Endodermal cell (in vitro differentiated cells): Measurements from ENCODE around the gene METAP1. TPM values are rescaled to one million over a fixed set of nuclear protein-coding genes. Genes with fewer than 3 reads are reported as not detected.
"Not testable (repeated sequence)": the region's sequence is repeated elsewhere in the genome, so short reads cannot be mapped to it uniquely, and the experiment has no call there.

Experiments
- DNase-seq: peaks from one replicate; pipeline ENCODE4 v3.0.0-alpha.2; 2017
- H3K27ac ChIP-seq: 2 replicates; pipeline ENCODE4 v1.5.1; 2013; ENCODE audit warnings: mild to moderate bottlenecking, low read depth, low read length, moderate library complexity
- H3K27me3 ChIP-seq: 2 replicates; pipeline ENCODE4 v1.6.1; 2013; ENCODE audit warnings: mild to moderate bottlenecking, low read length, moderate library complexity; ENCODE audit not compliant: insufficient read depth, control insufficient read depth, poor library complexity, severe bottlenecking
- H3K36me3 ChIP-seq: 2 replicates; pipeline ENCODE4 v1.7.0; 2013; ENCODE audit warnings: mild to moderate bottlenecking, low read length, moderate library complexity; ENCODE audit not compliant: control insufficient read depth, insufficient read depth
- H3K4me1 ChIP-seq: one replicate; pipeline ENCODE4 v1.7.0; 2013; ENCODE audit warnings: low read length; ENCODE audit not compliant: control insufficient read depth, insufficient read depth
- H3K4me3 ChIP-seq: 2 replicates; pipeline ENCODE4 v1.5.1; 2013; ENCODE audit warnings: mild to moderate bottlenecking, low read length, moderate library complexity
- H3K9ac ChIP-seq: 2 replicates; pipeline ENCODE4 v1.6.1; 2013; ENCODE audit warnings: mild to moderate bottlenecking, low read length, moderate library complexity; ENCODE audit not compliant: poor library complexity, severe bottlenecking; ENCODE audit errors: extremely low read depth
- H3K9me3 ChIP-seq: 2 replicates; pipeline ENCODE4 v1.6.1; 2013; ENCODE audit warnings: mild to moderate bottlenecking, low read length, moderate library complexity; ENCODE audit not compliant: control insufficient read depth
- H3K27ac Mint-ChIP-seq: 2 replicates; pipeline ENCODE4 v1.8.0; 2020; ENCODE audit warnings: mixed read lengths
- H3K27me3 Mint-ChIP-seq: 2 replicates; pipeline ENCODE4 v1.8.0; 2021; ENCODE audit warnings: mild to moderate bottlenecking, mixed read lengths; ENCODE audit not compliant: insufficient read depth
- H3K36me3 Mint-ChIP-seq: 2 replicates; pipeline ENCODE4 v1.8.0; 2020; ENCODE audit warnings: low read depth, mixed read lengths
- H3K4me1 Mint-ChIP-seq: 2 replicates; pipeline ENCODE4 v1.8.0; 2020; ENCODE audit warnings: mixed read lengths
- H3K4me3 Mint-ChIP-seq: 2 replicates; pipeline ENCODE4 v1.8.0; 2020; ENCODE audit warnings: mild to moderate bottlenecking, moderate library complexity, mixed read lengths
- H3K9me3 Mint-ChIP-seq: 2 replicates; pipeline ENCODE4 v1.8.0; 2020; ENCODE audit warnings: mild to moderate bottlenecking, mixed read lengths
- WGBS, 2 experiments: methylation state at CpG; one replicate each; pipeline versions ENCODE4 v1.1.5 to v1.1.7; 2013; ENCODE audit warnings: missing lambda C conversion rate in 2 of 2, mixed read lengths in 1 of 2; ENCODE audit not compliant: insufficient coverage in 1 of 2, insufficient read length in 1 of 2; 5-methylcytosine and 5-hydroxymethylcytosine counted together
- total RNA-seq, 2 donors: library from RNA; stranded (reverse); fragmentation: NEBNext Ultra II Directional in 1 of 2; extraction: Animal tissue kit (Norgen Biotek cat#: 25700) in 1 of 2; gene quantifications; 2 replicates in 1 of 2; 3 replicates in 1 of 2; pipeline ENCODE4 v1.2.1, GENCODE V29; 2021
- TF ChIP-seq, protein P1 (sequence below): fragments of 200-600 bp; sonication (generic); conservative IDR thresholded peaks from 2 replicates; pipeline ENCODE4 v1.5.0; 2021; ENCODE audit warnings: antibody characterized with exemption, mild to moderate bottlenecking

METAP1 gene
- total RNA-seq, 2 donors from 2014 or later, result 51.0 to 53.0 TPM

DNA sequence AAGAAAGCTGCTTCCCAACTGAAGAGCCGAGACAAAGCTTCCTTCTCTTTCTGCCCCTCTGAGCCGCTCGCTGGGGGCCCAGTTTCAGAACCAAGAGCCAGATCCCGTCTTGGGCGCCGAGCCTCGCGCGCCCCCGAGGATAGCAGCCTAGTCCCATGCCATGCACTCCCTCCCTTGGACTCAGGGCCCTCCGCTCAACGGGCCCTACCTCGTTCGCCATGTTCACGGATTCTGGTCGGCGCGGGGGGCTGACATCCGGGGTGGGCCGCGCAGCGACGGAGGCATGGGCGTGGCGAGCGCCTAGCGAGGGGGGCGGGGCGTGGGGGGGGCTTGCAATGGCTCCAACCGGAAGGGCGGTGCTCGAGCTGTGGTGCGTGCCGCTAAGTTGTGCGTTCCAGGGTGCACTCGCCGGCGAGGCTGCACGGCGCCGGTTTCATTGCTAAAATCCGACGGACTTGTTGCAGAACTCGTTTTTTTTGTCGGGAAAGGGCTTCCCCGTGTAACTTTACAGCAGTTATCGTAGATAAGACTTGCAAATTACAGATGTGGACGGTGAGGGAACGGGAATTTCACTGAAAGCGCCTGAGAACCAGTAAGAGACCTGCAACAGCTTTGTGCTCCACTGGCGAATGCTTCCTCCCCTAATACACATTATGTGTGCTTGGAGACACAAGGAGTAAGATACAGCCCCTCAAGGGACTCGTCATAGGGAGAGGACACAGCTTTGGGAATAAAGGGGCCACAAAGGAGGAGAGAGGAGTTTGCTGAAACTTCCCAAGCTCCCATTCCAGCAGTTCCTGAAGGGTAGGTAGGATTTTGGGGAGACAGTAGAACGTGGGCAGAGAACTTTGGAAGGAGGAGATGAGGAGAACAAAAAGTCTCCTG lies 93.2 kb downstream of the METAP1 start, which contains the start of gene ADH5:
TSS of gene ADH5 (minus strand) at position 308 of the 885 bp plus-strand sequence. CDS start at position 220, 88 bp downstream.
- Histone ChIP-seq H3K27me3 (no peaks in the 10 kb centered on the region), H3K27ac (peak within 1 kb of the TSS; percentile 86), H3K4me3 (peak within 1 kb of the TSS; percentile 100), H3K4me1 (peaks cover 5% of the 10 kb centered on the region), H3K36me3 (peaks cover 10% of the 10 kb centered on the region), H3K9me3 (no peaks in the 10 kb centered on the region), H3K9ac (peak within 1 kb of the TSS; percentile 98)
- Mint-ChIP-seq H3K4me1 (peaks cover 36% of the 10 kb centered on the region), H3K36me3 (peaks cover 23% of the 10 kb centered on the region), H3K27ac (peak within 1 kb of the TSS; percentile 100), H3K9me3 (peaks cover 2% of the 10 kb centered on the region), H3K27me3 (no peaks in the 10 kb centered on the region), H3K4me3 (peak within 1 kb of the TSS; percentile 85)
- TF ChIP-seq, protein P1, sequence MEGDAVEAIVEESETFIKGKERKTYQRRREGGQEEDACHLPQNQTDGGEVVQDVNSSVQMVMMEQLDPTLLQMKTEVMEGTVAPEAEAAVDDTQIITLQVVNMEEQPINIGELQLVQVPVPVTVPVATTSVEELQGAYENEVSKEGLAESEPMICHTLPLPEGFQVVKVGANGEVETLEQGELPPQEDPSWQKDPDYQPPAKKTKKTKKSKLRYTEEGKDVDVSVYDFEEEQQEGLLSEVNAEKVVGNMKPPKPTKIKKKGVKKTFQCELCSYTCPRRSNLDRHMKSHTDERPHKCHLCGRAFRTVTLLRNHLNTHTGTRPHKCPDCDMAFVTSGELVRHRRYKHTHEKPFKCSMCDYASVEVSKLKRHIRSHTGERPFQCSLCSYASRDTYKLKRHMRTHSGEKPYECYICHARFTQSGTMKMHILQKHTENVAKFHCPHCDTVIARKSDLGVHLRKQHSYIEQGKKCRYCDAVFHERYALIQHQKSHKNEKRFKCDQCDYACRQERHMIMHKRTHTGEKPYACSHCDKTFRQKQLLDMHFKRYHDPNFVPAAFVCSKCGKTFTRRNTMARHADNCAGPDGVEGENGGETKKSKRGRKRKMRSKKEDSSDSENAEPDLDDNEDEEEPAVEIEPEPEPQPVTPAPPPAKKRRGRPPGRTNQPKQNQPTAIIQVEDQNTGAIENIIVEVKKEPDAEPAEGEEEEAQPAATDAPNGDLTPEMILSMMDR, result no peak
- peak; percentile 96 for DNase-seq
- 0 to 3% methylated on average over 23 to 53 of the region's 53 CpGs for WGBS, 2 experiments

DNA sequence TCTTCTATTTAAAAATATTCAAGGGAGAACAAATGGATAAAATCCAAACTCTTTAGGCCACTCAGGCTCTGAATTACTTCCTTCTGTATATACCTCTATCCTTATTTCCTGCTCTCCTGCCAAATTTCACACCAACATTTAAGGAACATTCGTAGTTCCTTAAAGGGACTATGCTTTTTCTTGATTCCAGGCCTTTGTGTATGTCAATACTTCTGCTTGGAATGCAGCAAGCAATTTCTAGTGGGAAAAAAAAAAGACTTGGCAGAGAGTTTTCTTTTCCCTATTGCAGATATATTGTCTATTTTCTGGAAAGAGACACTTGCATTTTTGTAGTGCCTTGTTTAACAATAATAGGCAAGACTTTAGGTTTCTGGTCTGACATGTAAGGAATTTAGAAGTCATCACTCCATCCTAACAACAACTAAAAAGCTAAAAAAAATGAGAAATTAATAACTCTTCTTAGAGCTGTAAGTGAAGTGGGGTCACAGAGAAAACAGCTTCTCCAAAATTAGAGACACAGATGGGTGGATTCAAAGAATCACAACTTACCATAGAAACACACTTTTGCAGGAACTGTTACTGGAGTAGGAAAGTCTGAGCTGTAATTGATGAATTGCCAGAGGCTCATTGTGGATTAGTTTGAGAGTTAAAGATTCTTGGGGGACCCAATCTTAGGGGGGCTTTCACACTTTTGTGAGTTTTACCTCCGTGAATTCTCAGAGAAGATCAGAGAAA lies 95.1 kb downstream of the METAP1 start:
- Histone ChIP-seq H3K27ac (no peak overlapping the region), H3K4me3 (peak overlapping the region; percentile 100), H3K36me3 (no peaks in the 10 kb centered on the region), H3K27me3 (no peaks in the 10 kb centered on the region), H3K9ac (no peak overlapping the region), H3K4me1 (no peaks in the 10 kb centered on the region), H3K9me3 (no peaks in the 10 kb centered on the region)
- DNase-seq, result no peak
- Mint-ChIP-seq H3K27me3 (no peaks in the 10 kb centered on the region), H3K36me3 (peaks cover 7% of the 10 kb centered on the region), H3K4me1 (peaks cover 24% of the 10 kb centered on the region), H3K27ac (peak overlapping the region; percentile 76), H3K9me3 (peaks cover 12% of the 10 kb centered on the region), H3K4me3 (peak overlapping the region; percentile 85)
- TF ChIP-seq, protein P1, result no peak
- WGBS, 2 experiments, result 67 to 88% methylated on average over 1 to 2 of the region's 2 CpGs

DNA sequence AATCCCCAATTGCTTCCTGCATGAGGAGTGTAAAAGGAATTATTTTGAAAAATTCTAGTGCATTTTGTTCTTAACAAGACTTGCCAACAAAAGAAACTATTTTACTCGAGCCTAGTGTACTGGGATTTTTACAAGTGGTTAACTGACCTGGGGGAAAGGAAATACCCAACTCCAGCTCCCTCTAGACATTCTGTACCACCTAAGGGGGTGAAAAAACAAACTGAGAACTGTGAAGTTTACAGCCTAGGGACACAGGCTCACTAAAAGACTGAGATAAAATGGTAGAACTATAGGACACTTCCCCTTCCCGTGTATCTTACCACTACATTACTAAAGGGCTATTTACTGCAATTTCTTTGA lies 95.7 kb downstream of the METAP1 start:
- Mint-ChIP-seq H3K36me3 (peaks cover 6% of the 10 kb centered on the region), H3K27ac (peak overlapping the region; percentile 76), H3K4me3 (peak overlapping the region; percentile 85), H3K27me3 (no peaks in the 10 kb centered on the region), H3K4me1 (peaks cover 23% of the 10 kb centered on the region), H3K9me3 (peaks cover 12% of the 10 kb centered on the region)
- Histone ChIP-seq H3K36me3 (no peaks in the 10 kb centered on the region), H3K9me3 (no peaks in the 10 kb centered on the region), H3K27ac (no peak overlapping the region), H3K9ac (no peak overlapping the region), H3K27me3 (no peaks in the 10 kb centered on the region), H3K4me3 (peak overlapping the region; percentile 100), H3K4me1 (no peaks in the 10 kb centered on the region)
- TF ChIP-seq, protein P1, result no peak
- 33 to 41% methylated on average over 1 to 2 of the region's 2 CpGs for WGBS, 2 experiments
- no peak for DNase-seq

DNA sequence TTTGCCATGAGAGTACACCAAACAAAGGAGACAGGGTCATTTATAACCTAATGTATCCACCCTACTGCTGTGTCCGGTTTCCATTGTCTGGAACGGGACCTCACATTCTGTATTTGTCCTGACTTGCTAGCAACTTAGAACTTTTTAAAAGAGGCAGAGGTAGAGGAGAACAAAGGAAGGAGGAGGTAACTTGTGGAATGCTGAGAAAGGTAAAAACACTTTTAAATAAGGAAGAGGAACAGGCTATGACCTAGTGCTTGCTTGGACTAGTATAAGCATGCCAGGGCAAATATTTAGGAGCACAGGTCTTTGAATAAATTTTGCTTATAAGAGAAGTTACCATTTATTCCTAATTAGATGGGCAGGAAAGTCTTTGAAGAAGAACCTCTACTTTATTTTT lies 96.3 kb downstream of the METAP1 start:
- H3K36me3 ChIP-seq, H3K27me3 Mint-ChIP-seq, DNase-seq, H3K36me3 Mint-ChIP-seq, H3K27me3 ChIP-seq, H3K27ac Mint-ChIP-seq, H3K27ac ChIP-seq, H3K9ac ChIP-seq, H3K4me3 Mint-ChIP-seq, H3K9me3 ChIP-seq, H3K4me1 ChIP-seq: not testable (repeated sequence)
- H3K4me3 ChIP-seq, result peak overlapping the region; percentile 100
- Mint-ChIP-seq H3K4me1 (peaks cover 21% of the 10 kb centered on the region), H3K9me3 (peaks cover 12% of the 10 kb centered on the region)
- WGBS, 2 experiments, result 91% methylated on average over 2 of the region's 2 CpGs; no CpG with 5 or more reads in 1 of the 2 experiments
